Natural killer cell (primary cell): ENCODE measurements around the gene FILIP1L. TPM values are rescaled to one million over a fixed set of nuclear protein-coding genes. Genes with fewer than 3 reads are reported as not detected.

Experiments
- ATAC-seq, 3 donors: fragments of 150-1000 bp in 2 of 3; fragments of 200-7000 bp in 1 of 3; cut with Tn5 transposase; 1 replicate in 1 of 3; 2 replicates in 2 of 3; pipeline ENCODE4 v1.10.0; 2021; ENCODE audit warnings: mild to moderate bottlenecking in 2 of 3, moderate library complexity in 2 of 3
- DNase-seq, 2 donors: peaks; one replicate each; pipeline versions ENCODE4 v3.0.0 to v3.0.0-alpha.2; 2013 to 2021; ENCODE audit warnings: mixed read lengths in 1 of 2
- H3K27ac ChIP-seq: one replicate; pipeline ENCODE4 v1.5.1; 2013; ENCODE audit warnings: mild to moderate bottlenecking, low read length
- H3K27me3 ChIP-seq: one replicate; pipeline ENCODE4 v1.6.1; 2013; ENCODE audit warnings: low read length; ENCODE audit not compliant: control insufficient read depth, insufficient read depth
- H3K36me3 ChIP-seq: one replicate; pipeline ENCODE4 v1.6.1; 2013; ENCODE audit warnings: low read length; ENCODE audit not compliant: control insufficient read depth, insufficient read depth
- H3K4me1 ChIP-seq: one replicate; pipeline ENCODE4 v1.6.1; 2013; ENCODE audit warnings: low read length; ENCODE audit not compliant: control insufficient read depth, insufficient read depth
- H3K4me3 ChIP-seq: one replicate; pipeline ENCODE4 v1.5.1; 2013; ENCODE audit warnings: low read length
- H3K9me3 ChIP-seq: one replicate; pipeline ENCODE4 v1.6.1; 2013; ENCODE audit warnings: low read length; ENCODE audit not compliant: control insufficient read depth, insufficient read depth
- H3K27ac Mint-ChIP-seq, 2 donors: one replicate each; pipeline ENCODE4 v1.8.0; 2022; ENCODE audit warnings: mild to moderate bottlenecking in 2 of 2, mixed read lengths in 2 of 2, moderate library complexity in 1 of 2
- H3K27me3 Mint-ChIP-seq, 2 donors: one replicate each; pipeline ENCODE4 v1.8.0; 2022; ENCODE audit warnings: low read depth in 2 of 2, mixed read lengths in 2 of 2
- H3K36me3 Mint-ChIP-seq: one replicate; pipeline ENCODE4 v1.8.0; 2022; ENCODE audit warnings: mixed read lengths
- H3K4me1 Mint-ChIP-seq, 2 donors: one replicate each; pipeline ENCODE4 v1.8.0; 2022; ENCODE audit warnings: mixed read lengths in 2 of 2
- H3K4me3 Mint-ChIP-seq: one replicate; pipeline ENCODE4 v1.8.0; 2022; ENCODE audit warnings: mild to moderate bottlenecking, moderate library complexity, mixed read lengths
- H3K9me3 Mint-ChIP-seq, 2 donors: one replicate each; pipeline ENCODE4 v1.8.0; 2022; ENCODE audit warnings: mixed read lengths in 2 of 2
- WGBS: methylation state at CpG from one replicate; pipeline ENCODE4 v1.1.7; 2013; ENCODE audit warnings: missing lambda C conversion rate; ENCODE audit not compliant: insufficient coverage; 5-methylcytosine and 5-hydroxymethylcytosine counted together
- intact Hi-C: fragments of 100-400 bp; cut with micrococcal nuclease; formaldehyde crosslinking; loops from one replicate; pipeline ENCODE4 v1.14.2; 2022
- total RNA-seq, 4 donors: library from RNA; stranded (reverse); fragments of 120-200 nt in 1 of 4; gene quantifications; one replicate each; pipeline versions ENCODE4 v1.2.3 to v1.2.4, GENCODE V29; 2013 to 2022
- TF ChIP-seq, protein P1 (sequence below): fragments of 200-600 bp; IDR thresholded peaks from one replicate; pipeline ENCODE4 v1.8.0; 2022; ENCODE audit warnings: antibody characterized with exemption

The FILIP1L gene
- total RNA-seq, 3 donors from 2014 or later (not counting 1 experiment from before 2014, with no cell fraction given), result 0.12 TPM; not detected in 2

DNA sequence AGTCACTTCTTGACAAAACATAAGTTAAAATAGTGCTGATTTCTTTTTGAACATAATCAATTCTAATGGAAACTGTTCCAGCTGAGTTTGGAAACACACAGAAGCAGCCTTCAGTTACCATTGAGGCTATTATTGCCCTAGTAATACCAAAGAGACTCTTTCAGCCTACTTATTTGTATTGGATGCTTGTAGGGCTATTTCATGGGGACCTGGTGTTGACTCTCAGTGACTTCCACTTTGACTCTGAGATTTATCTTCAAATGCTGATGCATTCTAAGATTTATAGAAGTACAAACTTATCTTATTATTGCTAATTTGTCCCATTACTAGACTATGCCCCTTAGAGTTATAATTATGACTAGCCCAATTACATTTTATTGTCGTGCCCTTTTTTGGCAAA lies 229.2 kb downstream of the FILIP1L start:
- Mint-ChIP-seq H3K4me3 (no peak overlapping the region), H3K27me3 (no peaks in the 10 kb centered on the region), H3K9me3 (no peaks in the 10 kb centered on the region), H3K4me1 (peaks cover 11 to 21% of the 10 kb centered on the region in 2 donors), H3K27ac (no peak overlapping the region), H3K36me3 (no peaks in the 10 kb centered on the region)
- ATAC-seq (no peak), DNase-seq (no peak)
- Histone ChIP-seq H3K4me1 (no peaks in the 10 kb centered on the region), H3K27ac (no peak overlapping the region), H3K36me3 (no peaks in the 10 kb centered on the region), H3K4me3 (no peak overlapping the region), H3K9me3 (no peaks in the 10 kb centered on the region), H3K27me3 (no peaks in the 10 kb centered on the region)
- intact Hi-C loops, result no loop called here
- 100% methylated on average over 1 of the region's 1 CpG for WGBS
- TF ChIP-seq, protein P1, sequence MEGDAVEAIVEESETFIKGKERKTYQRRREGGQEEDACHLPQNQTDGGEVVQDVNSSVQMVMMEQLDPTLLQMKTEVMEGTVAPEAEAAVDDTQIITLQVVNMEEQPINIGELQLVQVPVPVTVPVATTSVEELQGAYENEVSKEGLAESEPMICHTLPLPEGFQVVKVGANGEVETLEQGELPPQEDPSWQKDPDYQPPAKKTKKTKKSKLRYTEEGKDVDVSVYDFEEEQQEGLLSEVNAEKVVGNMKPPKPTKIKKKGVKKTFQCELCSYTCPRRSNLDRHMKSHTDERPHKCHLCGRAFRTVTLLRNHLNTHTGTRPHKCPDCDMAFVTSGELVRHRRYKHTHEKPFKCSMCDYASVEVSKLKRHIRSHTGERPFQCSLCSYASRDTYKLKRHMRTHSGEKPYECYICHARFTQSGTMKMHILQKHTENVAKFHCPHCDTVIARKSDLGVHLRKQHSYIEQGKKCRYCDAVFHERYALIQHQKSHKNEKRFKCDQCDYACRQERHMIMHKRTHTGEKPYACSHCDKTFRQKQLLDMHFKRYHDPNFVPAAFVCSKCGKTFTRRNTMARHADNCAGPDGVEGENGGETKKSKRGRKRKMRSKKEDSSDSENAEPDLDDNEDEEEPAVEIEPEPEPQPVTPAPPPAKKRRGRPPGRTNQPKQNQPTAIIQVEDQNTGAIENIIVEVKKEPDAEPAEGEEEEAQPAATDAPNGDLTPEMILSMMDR, result no peak

DNA sequence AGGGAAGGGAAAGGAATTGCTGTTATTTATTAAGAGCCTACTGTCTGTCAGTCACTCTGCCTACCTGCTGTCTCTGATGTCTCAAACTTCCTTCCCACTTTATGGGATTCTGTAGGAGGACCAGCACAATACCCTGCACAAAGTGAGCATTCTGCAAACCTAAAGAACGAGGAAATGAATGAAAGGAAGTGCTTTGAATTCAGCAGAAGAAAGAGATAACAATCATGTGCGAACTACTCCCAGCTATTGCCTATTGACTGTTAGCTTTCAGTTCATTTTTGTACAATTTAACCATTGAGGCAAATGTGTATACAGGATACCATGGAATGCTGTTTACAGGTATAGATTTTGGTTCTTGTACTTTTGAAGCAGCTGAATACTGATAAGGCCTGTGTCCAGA lies 229.8 kb downstream of the FILIP1L start:
- H3K36me3 ChIP-seq, result no peaks in the 10 kb centered on the region
- DNase-seq, result peak in 1 of 2 donors; percentile 23
- peaks cover 11 to 21% of the 10 kb centered on the region in 2 donors for H3K4me1 Mint-ChIP-seq
- no peak overlapping the region for H3K4me3 ChIP-seq
- no peak overlapping the region for H3K27ac Mint-ChIP-seq
- TF ChIP-seq, protein P1, result no peak
- H3K27ac ChIP-seq, result no peak overlapping the region
- no peaks in the 10 kb centered on the region for H3K27me3 ChIP-seq
- no peaks in the 10 kb centered on the region for H3K9me3 ChIP-seq
- H3K4me3 Mint-ChIP-seq, result no peak overlapping the region
- intact Hi-C loops, result no loop called here
- no peaks in the 10 kb centered on the region for H3K27me3 Mint-ChIP-seq
- H3K4me1 ChIP-seq, result no peaks in the 10 kb centered on the region
- H3K36me3 Mint-ChIP-seq, result no peaks in the 10 kb centered on the region
- H3K9me3 Mint-ChIP-seq, result no peaks in the 10 kb centered on the region
- ATAC-seq, result no peak
- WGBS, result 41% methylated on average over 2 of the region's 2 CpGs

DNA sequence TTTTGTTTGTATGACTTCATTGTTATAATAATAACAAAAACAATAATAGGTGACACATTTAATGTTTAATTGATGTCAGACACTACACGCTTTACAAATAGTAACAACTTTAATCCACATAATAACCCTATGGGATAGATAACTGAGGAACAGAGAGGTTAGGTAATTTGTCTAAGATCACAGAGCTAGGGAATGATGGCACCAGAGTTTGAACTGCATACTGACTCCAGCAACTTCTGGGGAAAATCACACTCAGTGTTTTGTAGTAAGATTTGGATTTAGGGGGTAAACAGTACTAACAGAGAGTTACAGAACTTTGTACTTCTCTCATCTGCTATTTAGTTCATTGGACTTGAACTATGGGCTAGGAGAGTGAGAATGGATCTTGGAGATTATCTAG lies 230.6 kb downstream of the FILIP1L start:
- TF ChIP-seq, protein P1, result no peak
- no peak overlapping the region for H3K27ac Mint-ChIP-seq
- no CpG with 5 or more reads among the region's 1 CpG for WGBS
- no peak for DNase-seq
- ATAC-seq, result no peak
- Histone ChIP-seq H3K9me3 (no peaks in the 10 kb centered on the region), H3K4me1 (no peaks in the 10 kb centered on the region), H3K4me3 (no peak overlapping the region), H3K27me3 (no peaks in the 10 kb centered on the region), H3K36me3 (no peaks in the 10 kb centered on the region), H3K27ac (no peak overlapping the region)
- no peaks in the 10 kb centered on the region for H3K9me3 Mint-ChIP-seq
- no peaks in the 10 kb centered on the region for H3K27me3 Mint-ChIP-seq
- H3K4me1 Mint-ChIP-seq, result peaks cover 11 to 21% of the 10 kb centered on the region in 2 donors
- intact Hi-C loops, result no loop called here
- no peaks in the 10 kb centered on the region for H3K36me3 Mint-ChIP-seq
- H3K4me3 Mint-ChIP-seq, result no peak overlapping the region

DNA sequence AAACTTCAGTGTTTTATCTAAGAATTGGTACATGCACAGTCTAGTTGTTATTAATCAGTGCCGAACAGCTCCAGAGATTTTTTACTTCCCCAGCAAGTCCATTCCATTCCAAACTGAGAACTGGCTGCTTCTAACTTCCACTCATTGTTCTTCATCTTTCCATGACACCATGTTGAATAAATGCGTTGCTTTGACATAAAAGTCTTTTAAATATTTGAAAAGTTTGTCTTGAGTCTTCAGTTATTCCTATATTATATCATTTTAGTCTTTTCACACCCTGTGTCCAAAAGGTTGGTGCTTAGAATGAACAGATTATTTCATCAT lies 231.2 kb downstream of the FILIP1L start:
- Mint-ChIP-seq H3K36me3 (no peaks in the 10 kb centered on the region), H3K27ac (no peak overlapping the region), H3K4me1 (peaks cover 11 to 21% of the 10 kb centered on the region in 2 donors), H3K27me3 (no peaks in the 10 kb centered on the region), H3K9me3 (no peaks in the 10 kb centered on the region), H3K4me3 (no peak overlapping the region)
- intact Hi-C loops, result no loop called here
- Histone ChIP-seq H3K36me3 (no peaks in the 10 kb centered on the region), H3K27me3 (no peaks in the 10 kb centered on the region), H3K27ac (no peak overlapping the region), H3K9me3 (no peaks in the 10 kb centered on the region), H3K4me1 (no peaks in the 10 kb centered on the region), H3K4me3 (no peak overlapping the region)
- DNase-seq, result no peak
- ATAC-seq, result no peak
- TF ChIP-seq, protein P1, result no peak
- 100% methylated on average over 1 of the region's 2 CpGs for WGBS
